Neural progenitor cell (in vitro differentiated cells): ENCODE measurements around the gene MARVELD1. TPM values are rescaled to one million over a fixed set of nuclear protein-coding genes. Genes with fewer than 3 reads are reported as not detected.

Experiments used
- DNase-seq: peaks from one replicate; pipeline ENCODE4 v3.0.0-alpha.2; 2016; ENCODE audit warnings: low spot score
- H2AFZ ChIP-seq: fragments of 200-600 bp; sonication (generic); replicated peaks from 2 replicates; pipeline ENCODE4 v1.6.1; 2016; ENCODE audit warnings: antibody characterized with exemption
- H3F3A ChIP-seq: fragments of 200-600 bp; sonication (generic); 2 replicates; pipeline ENCODE4 v1.6.1; 2016; ENCODE audit warnings: antibody characterized with exemption, low read depth
- H3K27ac ChIP-seq: fragments of 200-600 bp; sonication (generic); 2 replicates; pipeline ENCODE4 v1.5.1; 2016; ENCODE audit warnings: mild to moderate bottlenecking
- H3K27me3 ChIP-seq: fragments of 200-600 bp; sonication (generic); 2 replicates; pipeline ENCODE4 v1.6.1; 2016; ENCODE audit warnings: mild to moderate bottlenecking, moderate library complexity
- H3K36me3 ChIP-seq: fragments of 200-600 bp; sonication (generic); 2 replicates; pipeline ENCODE4 v1.5.1; 2016
- H3K4me1 ChIP-seq: fragments of 200-600 bp; sonication (generic); 2 replicates; pipeline ENCODE4 v1.6.1; 2016; ENCODE audit warnings: mixed run types
- H3K4me2 ChIP-seq: fragments of 200-600 bp; sonication (generic); 2 replicates; pipeline ENCODE4 v1.6.1; 2016
- H3K4me3 ChIP-seq: fragments of 200-600 bp; sonication (generic); 2 replicates; pipeline ENCODE4 v1.5.1; 2016
- H3K79me2 ChIP-seq: fragments of 200-600 bp; sonication (generic); 2 replicates; pipeline ENCODE4 v1.6.1; 2016; ENCODE audit warnings: low read depth
- H3K9ac ChIP-seq: fragments of 200-600 bp; sonication (generic); 2 replicates; pipeline ENCODE4 v1.6.1; 2016
- H3K9me3 ChIP-seq: fragments of 200-600 bp; sonication (generic); 2 replicates; pipeline ENCODE4 v1.5.1; 2016; ENCODE audit warnings: low read depth
- H4K20me1 ChIP-seq: fragments of 200-600 bp; sonication (generic); 2 replicates; pipeline ENCODE4 v1.6.1; 2016; ENCODE audit warnings: low read depth
- H3K27ac Mint-ChIP-seq: 3 replicates; pipeline ENCODE4 v1.8.0; 2021; ENCODE audit warnings: mixed read lengths
- H3K27me3 Mint-ChIP-seq: 2 replicates; pipeline ENCODE4 v1.8.0; 2022; ENCODE audit warnings: low read depth, mild to moderate bottlenecking, inconsistent platforms, moderate library complexity, mixed read lengths; ENCODE audit not compliant: insufficient read depth
- H3K36me3 Mint-ChIP-seq: 3 replicates; pipeline ENCODE4 v1.8.0; 2021; ENCODE audit warnings: mixed read lengths
- H3K4me1 Mint-ChIP-seq: 3 replicates; pipeline ENCODE4 v1.8.0; 2021; ENCODE audit warnings: mixed read lengths
- H3K4me3 Mint-ChIP-seq: 3 replicates; pipeline ENCODE4 v1.8.0; 2021; ENCODE audit warnings: mild to moderate bottlenecking, moderate library complexity, mixed read lengths
- H3K9me3 Mint-ChIP-seq: 3 replicates; pipeline ENCODE4 v1.8.0; 2020; ENCODE audit warnings: mixed read lengths
- CTCF ChIP-seq: fragments of 200-600 bp; sonication (generic); IDR thresholded peaks from 2 replicates; pipeline ENCODE4 v1.5.1; 2017; ENCODE audit warnings: antibody characterized with exemption, mild to moderate bottlenecking
- EZH2 ChIP-seq: fragments of 200-600 bp; sonication (generic); IDR thresholded peaks from 2 replicates; pipeline ENCODE4 v1.6.1; 2017; ENCODE audit warnings: antibody characterized with exemption, mild to moderate bottlenecking, moderate library complexity
- EZH2phosphoT487 ChIP-seq: fragments of 200-600 bp; sonication (generic); IDR thresholded peaks from 2 replicates; pipeline ENCODE4 v1.6.1; 2017; ENCODE audit warnings: antibody characterized with exemption
- total RNA-seq: library from RNA; depleted of rRNA; stranded (reverse); fragments of >200 nt; gene quantifications from 2 replicates; pipeline ENCODE4 v1.2.3, GENCODE V29; 2015; ENCODE audit warnings: low replicate concordance

MARVELD1 gene
- total RNA-seq, 1 donor from 2014 or later: 7.1 TPM

GRCh38 chr10:97743169-97743943 is 29.8 kb downstream of the MARVELD1 start:
- TF ChIP-seq EZH2: no peak
- no peak for TF ChIP-seq EZH2phosphoT487
- no peak for TF ChIP-seq CTCF
- no peaks in the 10 kb centered on the region for H3K9me3 Mint-ChIP-seq
- no peaks in the 10 kb centered on the region for H3K9me3 ChIP-seq
- H3K36me3 Mint-ChIP-seq: peaks cover 22% of the 10 kb centered on the region
- peaks cover 44% of the 10 kb centered on the region for H3K4me1 Mint-ChIP-seq
- H3K79me2 ChIP-seq: peaks cover 18% of the 10 kb centered on the region
- no peak overlapping the region for H3K27ac Mint-ChIP-seq
- H3K4me3 Mint-ChIP-seq: no peak overlapping the region
- H3K27me3 Mint-ChIP-seq: no peaks in the 10 kb centered on the region
- peaks cover 3% of the 10 kb centered on the region for H3K36me3 ChIP-seq
- DNase-seq: no peak
- no peak overlapping the region for H3K4me2 ChIP-seq
- no peaks in the 10 kb centered on the region for H3F3A ChIP-seq
- no peaks in the 10 kb centered on the region for H3K27me3 ChIP-seq
- H4K20me1 ChIP-seq: peaks cover 20% of the 10 kb centered on the region
- no peaks in the 10 kb centered on the region for H3K4me1 ChIP-seq
- H3K27ac ChIP-seq: no peak overlapping the region
- no peak overlapping the region for H3K9ac ChIP-seq
- H2AFZ ChIP-seq: no peak overlapping the region
- no peak overlapping the region for H3K4me3 ChIP-seq

GRCh38 chr10:97744405-97745035 is 31.0 kb downstream of the MARVELD1 start:
- no peak overlapping the region for H3K27ac Mint-ChIP-seq

GRCh38 chr10:97747573-97747972 is 34.0 kb downstream of the MARVELD1 start:
- no peaks in the 10 kb centered on the region for H3K79me2 ChIP-seq
- no peak for DNase-seq
- no peak overlapping the region for H3K4me3 ChIP-seq
- H3K36me3 ChIP-seq: peaks cover 3% of the 10 kb centered on the region
- Mint-ChIP-seq H3K36me3 (peaks cover 22% of the 10 kb centered on the region), H3K9me3 (no peaks in the 10 kb centered on the region), H3K4me1 (peaks cover 13% of the 10 kb centered on the region), H3K27ac (no peak overlapping the region), H3K27me3 (no peaks in the 10 kb centered on the region), H3K4me3 (no peak overlapping the region)
- H3K9ac ChIP-seq: no peak overlapping the region
- H3K27ac ChIP-seq: no peak overlapping the region
- no peak overlapping the region for H3K4me2 ChIP-seq
- H4K20me1 ChIP-seq: peaks cover 5% of the 10 kb centered on the region
- no peak overlapping the region for H2AFZ ChIP-seq
- H3F3A ChIP-seq: no peaks in the 10 kb centered on the region
- no peaks in the 10 kb centered on the region for H3K27me3 ChIP-seq
- no peaks in the 10 kb centered on the region for H3K4me1 ChIP-seq
- no peaks in the 10 kb centered on the region for H3K9me3 ChIP-seq
- no peak for TF ChIP-seq EZH2phosphoT487
- no peak for TF ChIP-seq EZH2
- TF ChIP-seq CTCF: no peak

More at GRCh38 chr10:97744405-97745035, 31.0 kb downstream of the MARVELD1 start:
- H3K27me3 Mint-ChIP-seq: no peaks in the 10 kb centered on the region
- TF ChIP-seq EZH2 (no peak), EZH2phosphoT487 (no peak), CTCF (no peak)
- H3K79me2 ChIP-seq: peaks cover 8% of the 10 kb centered on the region
- H3K4me3 ChIP-seq: no peak overlapping the region
- H3K9ac ChIP-seq: no peak overlapping the region
- H3K9me3 Mint-ChIP-seq: no peaks in the 10 kb centered on the region
- no peak overlapping the region for H3K27ac ChIP-seq
- no peaks in the 10 kb centered on the region for H3K27me3 ChIP-seq
- no peak overlapping the region for H3K4me2 ChIP-seq
- peaks cover 3% of the 10 kb centered on the region for H3K36me3 ChIP-seq
- H3K4me3 Mint-ChIP-seq: no peak overlapping the region
- no peak for DNase-seq
- peaks cover 22% of the 10 kb centered on the region for H3K36me3 Mint-ChIP-seq
- H4K20me1 ChIP-seq: peaks cover 17% of the 10 kb centered on the region
- H3K4me1 ChIP-seq: no peaks in the 10 kb centered on the region
- H3F3A ChIP-seq: no peaks in the 10 kb centered on the region
- peaks cover 38% of the 10 kb centered on the region for H3K4me1 Mint-ChIP-seq
- H3K9me3 ChIP-seq: no peaks in the 10 kb centered on the region
- no peak overlapping the region for H2AFZ ChIP-seq
